Retinal pigment epithelial cell (primary cell): ENCODE measurements around the gene IL6ST.

Source experiments
- DNase-seq: peaks from one replicate; pipeline ENCODE4 v3.0.0-alpha.2; 2010; ENCODE audit warnings: low read depth
- H3K4me3 ChIP-seq: 2 replicates; pipeline ENCODE4 v1.5.1; 2011; ENCODE audit warnings: mild to moderate bottlenecking, low read length, control low read depth, moderate library complexity
- CTCF ChIP-seq: conservative IDR thresholded peaks from 2 replicates; pipeline ENCODE4 v1.5.1; 2011; ENCODE audit warnings: low read depth, low read length, control low read depth, inconsistent platforms

The IL6ST gene

GRCh38 chr5:55983986-55984385, 10.8 kb downstream of the IL6ST start:
- no peak for TF ChIP-seq CTCF
- DNase-seq, result no peak
- H3K4me3 ChIP-seq, result no peak overlapping the region

GRCh38 chr5:55982957-55983381, 11.8 kb downstream of the IL6ST start:
- TF ChIP-seq CTCF, result no peak
- no peak overlapping the region for H3K4me3 ChIP-seq
- DNase-seq, result no peak

GRCh38 chr5:55973296-55973695, 21.5 kb downstream of the IL6ST start:
- H3K4me3 ChIP-seq, result no peak overlapping the region
- no peak for TF ChIP-seq CTCF
- DNase-seq, result no peak

- DNase-seq, result no peak
- no peak overlapping the region for H3K4me3 ChIP-seq
- TF ChIP-seq CTCF, result no peak
Measured at GRCh38 chr5:55969956-55970355, 24.8 kb downstream of the IL6ST start.

GRCh38 chr5:55966284-55966683, 28.5 kb downstream of the IL6ST start:
- no peak overlapping the region for H3K4me3 ChIP-seq
- no peak for TF ChIP-seq CTCF
- no peak for DNase-seq

- DNase-seq, result no peak
- H3K4me3 ChIP-seq, result no peak overlapping the region
- no peak for TF ChIP-seq CTCF
Measured at GRCh38 chr5:55965525-55965924, 29.2 kb downstream of the IL6ST start.

GRCh38 chr5:55960779-55961178, 34.0 kb downstream of the IL6ST start:
- no peak for TF ChIP-seq CTCF
- H3K4me3 ChIP-seq, result no peak overlapping the region
- no peak for DNase-seq
